Suprapubic skin (tissue), 4 donors: ENCODE data around the gene UVRAG.

Source experiments
- CTCF ChIP-seq, 2 donors: fragments of 200-600 bp in 1 of 2; fragments of 450-650 bp in 1 of 2; sonication (generic) in 1 of 2; IDR thresholded peaks; one replicate each; pipeline ENCODE4 v1.5.1; 2016 to 2019; ENCODE audit warnings: antibody characterized with exemption in 2 of 2, mild to moderate bottlenecking in 1 of 2, moderate library complexity in 1 of 2
- EP300 ChIP-seq: sonication (generic); formaldehyde crosslinking; IDR thresholded peaks from one replicate; pipeline ENCODE4 v1.6.1; 2017; ENCODE audit warnings: antibody characterized with exemption
- POLR2A ChIP-seq, 2 donors: fragments of 450-650 bp; IDR thresholded peaks; one replicate each; pipeline ENCODE4 v1.6.1; 2017; ENCODE audit warnings: antibody characterized with exemption in 2 of 2, mild to moderate bottlenecking in 2 of 2, moderate library complexity in 2 of 2
- POLR2AphosphoS5 ChIP-seq, 3 donors: sonication (generic); formaldehyde crosslinking; IDR thresholded peaks; one replicate each; pipeline ENCODE4 v1.6.1; 2017; ENCODE audit warnings: antibody characterized with exemption in 3 of 3

- no peak for TF ChIP-seq CTCF (IDR thresholded peaks at IDR 0.05)
- TF ChIP-seq EP300 = no peak
- no peak for TF ChIP-seq POLR2AphosphoS5 (IDR thresholded peaks at IDR 0.05)
- no peak for TF ChIP-seq POLR2A (IDR thresholded peaks at IDR 0.05)
Observed at GRCh38 chr11:76030286-76030685, 215.3 kb downstream of the UVRAG start.
